T47D (cell line): ENCODE data around the gene HTR2A.

Source experiments
- DNase-seq, 2 experiments: peaks; one replicate each; pipeline versions ENCODE4 v3.0.0 to v3.0.0-alpha.2; 2011 to 2012; ENCODE audit warnings: low read depth in 1 of 2, low spot score in 1 of 2
- JUND ChIP-seq: IDR thresholded peaks from 2 replicates; pipeline ENCODE4 v1.6.1; 2012; ENCODE audit warnings: low read depth
- in situ Hi-C: cut with HindIII; loops from 2 replicates; pipeline ENCODE4 v1.10.0; 2016; ENCODE audit warnings: low sequenced_read_pairs, low pct_unique_long_range_greater_than_20kb

The HTR2A gene

GRCh38 chr13:46899801-46900200 is 2.9 kb upstream of the HTR2A start:
- in situ Hi-C loops: no loop called here
- DNase-seq: no peak
- TF ChIP-seq JUND: no peak

DNA sequence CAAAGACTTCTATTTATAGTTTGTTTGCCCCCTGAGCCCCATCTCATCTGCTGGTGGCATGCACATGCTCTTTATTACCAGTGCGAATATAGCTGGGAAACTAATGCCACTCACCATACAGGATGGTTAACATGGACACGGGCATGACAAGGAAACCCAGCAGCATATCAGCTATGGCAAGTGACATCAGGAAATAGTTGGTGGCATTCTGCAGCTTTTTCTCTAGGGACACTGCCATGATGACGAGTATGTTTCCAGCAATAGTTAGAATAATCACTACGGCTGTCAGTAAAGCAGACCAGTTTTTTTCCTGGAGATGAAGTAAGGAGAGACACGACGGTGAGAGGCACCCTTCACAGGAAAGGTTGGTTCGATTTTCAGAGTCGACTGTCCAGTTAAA is 1.5 kb downstream of the HTR2A start:
- no peak for DNase-seq
- no peak for TF ChIP-seq JUND
- in situ Hi-C loops: no loop called here

DNA sequence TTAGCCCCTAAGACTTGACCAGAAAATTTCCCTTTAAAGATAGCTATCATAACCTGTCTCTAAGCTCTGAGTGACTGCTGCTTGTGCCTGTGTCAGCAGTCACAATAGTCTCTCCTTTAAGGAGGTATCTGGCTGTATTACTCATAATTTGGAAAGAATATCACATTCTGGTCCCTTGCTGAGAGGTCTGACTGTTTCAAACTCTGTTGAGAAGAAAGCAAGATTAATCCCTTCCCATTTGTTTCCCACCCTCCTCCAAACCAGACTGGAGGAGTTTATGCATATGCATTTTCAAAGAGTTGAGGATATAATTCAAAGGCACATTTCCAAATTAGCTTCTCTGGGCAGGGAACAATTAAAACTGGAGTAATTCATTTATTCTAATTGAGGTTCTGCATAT is 2.3 kb downstream of the HTR2A start:
- TF ChIP-seq JUND: no peak
- in situ Hi-C loops: no loop called here
- no peak for DNase-seq

GRCh38 chr13:46893798-46894560 is 2.9 kb downstream of the HTR2A start:
- DNase-seq: peak; percentile 9 to 41
- TF ChIP-seq JUND: no peak

DNA sequence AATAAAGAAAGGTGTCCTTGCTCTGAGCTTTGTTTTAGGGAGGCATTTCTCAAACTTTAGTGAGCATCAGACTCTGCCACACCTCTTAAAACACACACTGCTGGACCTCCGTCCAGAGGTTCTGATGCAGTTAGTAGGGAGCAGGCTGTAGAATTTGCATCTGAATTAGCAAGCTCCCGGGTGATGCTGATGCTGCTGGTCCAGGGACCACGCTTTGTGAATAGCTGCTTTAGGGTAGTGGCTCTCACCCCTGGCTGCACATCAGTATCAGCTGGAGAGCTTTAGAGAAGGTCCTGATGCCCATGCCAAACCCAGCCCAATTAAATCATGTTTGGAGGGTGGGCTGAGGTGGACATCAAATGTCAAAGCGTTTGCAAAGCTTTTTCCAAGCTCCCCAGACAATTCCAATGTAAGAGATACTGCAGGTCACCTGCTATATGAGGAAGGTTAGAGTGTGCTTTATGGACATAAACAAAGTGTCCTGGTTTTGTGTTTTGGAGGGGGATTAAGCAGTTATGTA is 3.6 kb downstream of the HTR2A start:
- no peak for DNase-seq
- in situ Hi-C loops: no loop called here
- TF ChIP-seq JUND: no peak

More at GRCh38 chr13:46893798-46894560, 2.9 kb downstream of the HTR2A start:
- in situ Hi-C loops: no loop called here

DNA sequence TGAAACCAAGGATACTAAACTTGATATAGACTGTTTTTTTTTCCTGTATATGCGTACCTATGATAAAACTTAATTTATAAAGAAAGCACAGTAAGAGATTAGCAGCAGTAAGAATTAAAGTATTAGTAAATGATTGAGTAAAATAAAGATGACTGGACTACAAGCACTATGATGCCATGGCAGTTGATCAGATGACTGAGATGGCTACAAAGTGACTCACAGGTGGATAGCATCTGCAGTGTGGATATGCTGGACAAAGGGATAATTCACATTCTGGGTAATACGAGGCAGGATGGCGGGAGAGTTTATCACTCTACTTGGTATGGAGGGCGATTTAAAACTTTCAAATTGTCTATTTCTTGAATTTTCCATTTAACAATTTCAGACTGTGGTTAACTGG is 11.8 kb downstream of the HTR2A start:
- no peak for TF ChIP-seq JUND
- in situ Hi-C loops: no loop called here
- DNase-seq: no peak

- in situ Hi-C loops: no loop called here
- no peak for DNase-seq
- no peak for TF ChIP-seq JUND
Measured at GRCh38 chr13:46884531-46884930, 12.3 kb downstream of the HTR2A start.

GRCh38 chr13:46881621-46882020 is 15.2 kb downstream of the HTR2A start:
- in situ Hi-C loops: no loop called here
- no peak for DNase-seq
- TF ChIP-seq JUND: no peak

DNA sequence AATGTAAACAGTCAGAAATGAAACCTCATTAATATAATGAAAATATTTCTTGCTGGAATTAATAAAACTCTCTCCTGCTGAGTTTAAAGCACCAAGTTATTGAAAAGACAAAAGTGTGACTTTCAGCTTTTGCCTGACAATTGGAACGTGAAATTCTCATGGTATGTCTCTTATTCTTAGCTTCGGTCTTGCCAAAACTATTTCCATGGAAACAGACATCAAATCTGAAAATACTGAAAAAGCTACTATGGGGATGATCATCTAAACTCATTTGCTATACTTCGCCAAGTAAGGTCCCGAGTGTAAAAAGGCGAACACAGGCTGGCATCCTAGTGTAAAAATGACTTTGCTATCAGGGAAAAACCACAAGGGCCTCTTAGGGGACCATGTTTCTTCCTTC is 22.8 kb downstream of the HTR2A start:
- TF ChIP-seq JUND: no peak
- DNase-seq: no peak
- in situ Hi-C loops: no loop called here

- in situ Hi-C loops: no loop called here
- no peak for DNase-seq
- no peak for TF ChIP-seq JUND
Measured at GRCh38 chr13:46871557-46871956, 25.3 kb downstream of the HTR2A start.

GRCh38 chr13:46868091-46868490 is 28.8 kb downstream of the HTR2A start:
- in situ Hi-C loops: no loop called here

DNA sequence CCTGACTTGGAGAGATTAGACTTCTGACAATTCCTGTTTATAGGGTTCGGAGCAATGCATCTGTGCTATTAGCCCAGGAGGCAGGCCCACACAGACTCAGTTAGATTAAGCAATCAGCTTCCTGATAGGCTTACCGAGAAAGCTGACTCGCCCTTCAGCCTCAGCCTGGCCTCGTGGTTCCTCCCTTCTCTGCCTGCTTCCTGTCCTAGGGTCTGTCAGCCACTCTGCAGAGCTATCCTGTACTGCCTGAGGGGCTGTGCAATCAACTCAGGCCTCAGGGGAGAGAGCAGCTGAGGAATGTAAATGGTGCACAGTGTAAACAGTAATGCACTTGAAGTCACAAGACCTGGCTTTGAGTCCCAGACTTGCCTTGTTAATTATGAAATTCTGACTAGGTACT is 30.7 kb downstream of the HTR2A start:
- in situ Hi-C loops: no loop called here
- TF ChIP-seq JUND: no peak

More at GRCh38 chr13:46868091-46868490, 28.8 kb downstream of the HTR2A start:
- no peak for DNase-seq
- no peak for TF ChIP-seq JUND

DNA sequence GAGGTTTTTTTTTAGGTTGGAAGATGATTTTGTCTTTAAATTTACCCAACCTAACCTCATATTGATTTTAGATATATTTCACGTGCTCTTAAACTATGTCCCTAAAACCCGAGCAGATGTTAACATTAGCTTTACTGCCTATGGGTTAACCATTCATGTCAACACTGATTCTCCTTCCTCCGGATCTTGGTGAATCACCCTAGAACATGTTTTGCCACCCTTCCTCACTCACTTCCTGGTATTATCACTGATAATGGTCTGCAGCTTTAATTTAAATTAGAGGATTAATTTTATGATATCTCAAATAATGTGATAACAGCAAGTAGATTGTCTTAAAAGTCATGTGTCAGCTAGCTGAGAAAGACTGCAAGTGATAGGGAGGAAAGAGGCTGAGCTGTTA is 31.9 kb downstream of the HTR2A start:
- no peak for TF ChIP-seq JUND
- DNase-seq: no peak
- in situ Hi-C loops: no loop called here

More for the DNA sequence above, 30.7 kb downstream of the HTR2A start:
- no peak for DNase-seq

GRCh38 chr13:46861959-46862358 is 34.9 kb downstream of the HTR2A start:
- DNase-seq: no peak
- TF ChIP-seq JUND: no peak
- in situ Hi-C loops: no loop called here
